GM12878 (cell line): Measurements from ENCODE around the gene DBI. TPM values are rescaled to one million over a fixed set of nuclear protein-coding genes. Genes with fewer than 3 reads are reported as not detected.

ENCODE experiments used
- ATAC-seq: fragments of 200-7000 bp; cut with Tn5 transposase; 3 replicates; pipeline ENCODE4 v1.9.1; 2020; ENCODE audit warnings: mild to moderate bottlenecking, moderate library complexity
- BruUV-seq: library from RNA; stranded (reverse); fragments of 400-500 nt; replicated peaks from 2 replicates; lab custom pipeline; 2021; lab: Mats Ljungman, UMichigan
- CTCF ChIA-PET: fragments of 300-600 bp; sonication (Branson Sonifier 250); formaldehyde crosslinking; extraction: SDS; loops from one replicate; lab custom pipeline; 2021; ENCODE audit warnings: inconsistent platforms; lab: Yijun Ruan, JAX
- POLR2A ChIA-PET: fragments of 350-600 bp; formaldehyde crosslinking; extraction: SDS; loops from one replicate; lab custom pipeline; 2021; ENCODE audit warnings: inconsistent platforms; lab: Charles Lee
- RAD21 ChIA-PET: fragments of 300-600 bp; sonication (Branson Sonifier 250); formaldehyde crosslinking; loops from one replicate; lab custom pipeline; 2023; ENCODE audit warnings: antibody characterized with exemption; ENCODE audit not compliant: unreplicated experiment; lab: Charles Lee
- SMC1A ChIA-PET: fragments of 300-600 bp; sonication (Branson Sonifier 250); formaldehyde crosslinking; loops from one replicate; lab custom pipeline; 2023; ENCODE audit not compliant: unreplicated experiment, uncharacterized antibody; lab: Charles Lee
- DNase-seq: peaks from one replicate; pipeline ENCODE4 v3.0.0-alpha.2; 2011; ENCODE audit warnings: low read depth, low spot score
- FAIRE-seq: peaks from 3 replicates; lab custom pipeline; 2011; peaks lifted over from hg19 to GRCh38; lab: Jason Lieb, UNC
- H2AFZ ChIP-seq: 2 replicates; pipeline ENCODE4 v1.6.0; 2011; ENCODE audit warnings: low read depth, low read length, control low read depth; ENCODE audit not compliant: control insufficient read depth
- H3K27ac ChIP-seq: 2 replicates; pipeline ENCODE4 v1.5.1; 2011; ENCODE audit warnings: control low read depth; ENCODE audit not compliant: control insufficient read depth, insufficient read depth
- H3K27me3 ChIP-seq, 2 experiments: replicated peaks in 1 of 2; 2 replicates each; pipeline versions ENCODE4 v1.6.0 to v1.6.1; 2011; ENCODE audit warnings: low read length in 1 of 2; ENCODE audit not compliant: control insufficient read depth in 2 of 2, insufficient read depth in 2 of 2
- H3K36me3 ChIP-seq, 2 experiments: 2 replicates each; pipeline ENCODE4 v1.5.1; 2011; ENCODE audit warnings: low read length in 1 of 2; ENCODE audit not compliant: control insufficient read depth in 2 of 2, insufficient read depth in 2 of 2
- H3K4me1 ChIP-seq: 2 replicates; pipeline ENCODE4 v1.6.1; 2011; ENCODE audit warnings: mild to moderate bottlenecking, low read length, moderate library complexity, mixed read lengths; ENCODE audit not compliant: control insufficient read depth, insufficient read depth
- H3K4me2 ChIP-seq: 2 replicates; pipeline ENCODE4 v1.6.0; 2011; ENCODE audit warnings: control low read depth; ENCODE audit not compliant: control insufficient read depth, insufficient read depth
- H3K4me3 ChIP-seq: fragments of 200-600 bp; sonication (generic); 2 replicates; pipeline ENCODE4 v1.5.1; 2016
- H3K79me2 ChIP-seq: 2 replicates; pipeline ENCODE4 v1.6.0; 2011; ENCODE audit warnings: low read length; ENCODE audit not compliant: control insufficient read depth, insufficient read depth
- H3K9ac ChIP-seq: 2 replicates; pipeline ENCODE4 v1.8.0; 2011; ENCODE audit warnings: low read length, control low read depth, mixed read lengths; ENCODE audit not compliant: control insufficient read depth, insufficient read depth
- H3K9me3 ChIP-seq: replicated peaks from 3 replicates; pipeline ENCODE4 v1.5.1; 2011; ENCODE audit warnings: mild to moderate bottlenecking, low read length; ENCODE audit not compliant: control insufficient read depth, insufficient read depth
- H4K20me1 ChIP-seq: 2 replicates; pipeline ENCODE4 v1.6.0; 2011; ENCODE audit not compliant: control insufficient read depth, insufficient read depth
- BACH1 ChIP-seq: fragments of 450-650 bp; IDR thresholded peaks from 2 replicates; pipeline ENCODE4 v1.6.1; 2017; ENCODE audit warnings: mild to moderate bottlenecking, borderline replicate concordance
- CHD1 ChIP-seq: IDR thresholded peaks from 2 replicates; pipeline ENCODE4 v1.6.1; 2012; ENCODE audit warnings: low read depth, low read length, improper control_type of control experiment
- ESRRA ChIP-seq: IDR thresholded peaks from 2 replicates; pipeline ENCODE4 v1.6.1; 2012; ENCODE audit warnings: mild to moderate bottlenecking, low read length, improper control_type of control experiment
- HDAC6 ChIP-seq: fragments of 200-600 bp; sonication (generic); IDR thresholded peaks from one replicate; pipeline ENCODE4 v1.8.0; 2017; ENCODE audit warnings: antibody characterized with exemption; ENCODE audit not compliant: unreplicated experiment
- IKZF1 ChIP-seq: fragments of 450-650 bp; conservative IDR thresholded peaks from 2 replicates; pipeline ENCODE4 v1.6.1; 2017; ENCODE audit warnings: antibody characterized with exemption, mild to moderate bottlenecking
- IRF4 ChIP-seq: IDR thresholded peaks from 2 replicates; pipeline ENCODE4 v1.6.1; 2011; ENCODE audit warnings: low read depth, low read length
- IRF5 ChIP-seq: fragments of 450-650 bp; IDR thresholded peaks from 2 replicates; pipeline ENCODE4 v1.6.1; 2017; ENCODE audit warnings: borderline replicate concordance
- MAX ChIP-seq: IDR thresholded peaks from 2 replicates; pipeline ENCODE4 v1.6.1; 2012; ENCODE audit warnings: low read depth, low read length, improper control_type of control experiment
- MEF2B ChIP-seq: fragments of 450-650 bp; IDR thresholded peaks from 2 replicates; pipeline ENCODE4 v1.6.1; 2018; ENCODE audit warnings: mild to moderate bottlenecking, moderate library complexity; ENCODE audit not compliant: partially characterized antibody, poor library complexity, severe bottlenecking
- NKRF ChIP-seq: fragments of 450-650 bp; conservative IDR thresholded peaks from 2 replicates; pipeline ENCODE4 v1.6.1; 2017; ENCODE audit warnings: mild to moderate bottlenecking, moderate library complexity
- NR2C1 ChIP-seq: fragments of 450-650 bp; IDR thresholded peaks from 2 replicates; pipeline ENCODE4 v1.6.1; 2017; ENCODE audit warnings: antibody characterized with exemption, mild to moderate bottlenecking, moderate library complexity
- NRF1 ChIP-seq: conservative IDR thresholded peaks from 2 replicates; pipeline ENCODE4 v1.6.1; 2011; ENCODE audit warnings: mild to moderate bottlenecking, low read depth, low read length, improper control_type of control experiment
- POLR2AphosphoS5 ChIP-seq: IDR thresholded peaks from 2 replicates; pipeline ENCODE4 v1.6.1; 2011; ENCODE audit warnings: mild to moderate bottlenecking, low read length, inconsistent platforms
- POU2F2 ChIP-seq: IDR thresholded peaks from 3 replicates; pipeline ENCODE4 v1.6.1; 2011; ENCODE audit warnings: low read depth, mild to moderate bottlenecking, low read length, borderline replicate concordance
- SMAD5 ChIP-seq: IDR thresholded peaks from 2 replicates; pipeline ENCODE4 v1.6.1; 2016; ENCODE audit warnings: antibody characterized with exemption, low read depth
- SMC3 ChIP-seq: IDR thresholded peaks from 2 replicates; pipeline ENCODE4 v1.6.1; 2011; ENCODE audit warnings: low read length, improper control_type of control experiment, borderline replicate concordance
- SPI1 ChIP-seq: IDR thresholded peaks from 2 replicates; pipeline ENCODE4 v1.6.1; 2011; ENCODE audit warnings: low read depth, mild to moderate bottlenecking, low read length, moderate library complexity, borderline replicate concordance; ENCODE audit not compliant: insufficient read depth
- SRF ChIP-seq, 2 experiments: IDR thresholded peaks; 2 replicates each; pipeline ENCODE4 v1.6.1; 2011; ENCODE audit warnings: low read depth in 2 of 2, low read length in 2 of 2, mild to moderate bottlenecking in 1 of 2, moderate library complexity in 1 of 2
- SUPT20H ChIP-seq: IDR thresholded peaks from 2 replicates; pipeline ENCODE4 v1.6.1; 2011; ENCODE audit warnings: low read depth, mild to moderate bottlenecking, low read length, moderate library complexity, borderline replicate concordance; ENCODE audit not compliant: control insufficient read depth
- WRNIP1 ChIP-seq: IDR thresholded peaks from 2 replicates; pipeline ENCODE4 v1.6.1; 2011; ENCODE audit warnings: low read depth, low read length, improper control_type of control experiment, borderline replicate concordance
- ZNF622 ChIP-seq: fragments of 450-650 bp; IDR thresholded peaks from 2 replicates; pipeline ENCODE4 v1.6.1; 2017; ENCODE audit warnings: mild to moderate bottlenecking, inconsistent platforms
- WGBS: methylation state at CpG from one replicate; pipeline ENCODE4 v1.1.6; 2016; ENCODE audit warnings: low lambda C conversion rate; ENCODE audit not compliant: insufficient replicate concordance, insufficient coverage; ENCODE audit errors: missing lambda C conversion rate; 5-methylcytosine and 5-hydroxymethylcytosine counted together
- in situ Hi-C: fragments of 300-500 bp; cut with MboI; formaldehyde crosslinking; loops from 9 replicates; pipeline ENCODE4 v1.14.3; 2018; ENCODE audit warnings: mixed read lengths
- intact Hi-C: fragments of 100-400 bp; cut with micrococcal nuclease; formaldehyde crosslinking; loops from one replicate; pipeline ENCODE4 v1.14.2; 2022; ENCODE audit not compliant: unreplicated experiment
- polyA plus RNA-seq, 11 experiments: library from polyadenylated mRNA; depleted of rRNA in 4 of 11; unstranded in 6 of 11; stranded (reverse) in 5 of 11; fragments of >200 nt; fragmentation: Nextera tagmentation in 4 of 11; fragmentation: Illumina TruSeq in 1 of 11; extraction: Ambion mirVana in 4 of 11; extraction: Trizol in 1 of 11; gene quantifications; 1 replicate in 1 of 11; 2 replicates in 10 of 11; pipeline versions ENCODE4 v1.2.1 to v1.2.3, GENCODE V29; 2011 to 2016; ENCODE audit warnings: inconsistent platforms in 2 of 11, missing spikeins in 2 of 11, low read depth in 1 of 11
- total RNA-seq, 4 experiments: library from RNA; depleted of rRNA in 3 of 4; stranded (reverse); fragments of >200 nt in 3 of 4; fragmentation: Illumina TruSeq in 1 of 4; extraction: Trizol in 1 of 4; gene quantifications; 2 replicates each; pipeline versions ENCODE4 v1.2.1 to v1.2.3, GENCODE V29; 2013 to 2021

DBI gene
- total and polyA plus RNA-seq, 10 of the 15 experiments (the other 5 are each of a cell fraction or from before 2014, with no cell fraction given): 248 to 2,567 (median 943) TPM

GRCh38 chr2:119367472-119368099 is 809 bp downstream of the DBI start:
- H4K20me1 ChIP-seq: peaks cover 6% of the 10 kb centered on the region; the same call in 1 of the 2 replicates
- POLR2A ChIA-PET: interaction anchor here (1.2 to 9.2 kb wide), 9 partner anchors 9 to 142 kb away, joined by 3 to 138 read pairs (median 7); no protein-coding TSS in a partner anchor
- H3K27ac ChIP-seq: peak overlapping the region; percentile 92
- in situ Hi-C loops (no loop called here), intact Hi-C loops (loop anchor here (2.0 kb wide), 1 partner anchor 15 kb away; no protein-coding TSS in a partner anchor)
- H3K79me2 ChIP-seq: peaks cover 66% of the 10 kb centered on the region
- WGBS: under 1% methylated on average over 30 of the region's 32 CpGs
- CTCF ChIA-PET: interaction anchor here (0.6 to 2.5 kb wide), 8 partner anchors 10 to 64 kb away, joined by 3 to 21 read pairs (median 4); no protein-coding TSS in a partner anchor
- no peaks in the 10 kb centered on the region for H3K27me3 ChIP-seq
- peaks cover 21% of the 10 kb centered on the region for H3K4me1 ChIP-seq
- no peak for DNase-seq
- peaks cover 12 to 27% of the 10 kb centered on the region in 2 experiments for H3K36me3 ChIP-seq
- H3K9me3 ChIP-seq: no peaks in the 10 kb centered on the region
- RAD21 ChIA-PET: interaction anchor here (0.8 to 3.0 kb wide), 13 partner anchors 10 to 120 kb away, joined by 3 to 34 read pairs (median 4); no protein-coding TSS in a partner anchor
- H3K9ac ChIP-seq: peak overlapping the region; percentile 92
- peak overlapping the region; percentile 89 for H3K4me3 ChIP-seq
- SMC1A ChIA-PET: interaction anchor here (0.9 to 9.4 kb wide), 13 partner anchors 10 to 102 kb away, joined by 3 to 120 read pairs (median 6); no protein-coding TSS in a partner anchor
- no TSS peak for BruUV-seq
- peak overlapping the region; percentile 84 for H2AFZ ChIP-seq
- peak overlapping the region; percentile 18 for H3K4me2 ChIP-seq
- no peak for FAIRE-seq
- peak; percentile 67 for ATAC-seq
- TF ChIP-seq POLR2AphosphoS5 (0 out of 2 replicates have a peak, but pooled peaks have one; percentile 1), ESRRA (no peak), NKRF (0 out of 2 replicates have a peak, but pooled peaks have one; percentile 19), MEF2B (no peak), POU2F2 (peak; percentile 4; the same call in 1 of the 3 replicates), IRF5 (no peak), NRF1 (no peak), SMAD5 (no peak), SPI1 (0 out of 2 replicates have a peak, but pooled peaks have one; percentile 0), ZNF622 (no peak), CHD1 (no peak), IRF4 (no peak), SMC3 (peak; percentile 6; the same call in 1 of the 2 replicates), MAX (peak; percentile 8; the same call in 1 of the 2 replicates), IKZF1 (no peak), NR2C1 (peak; percentile 15; the same call in 1 of the 2 replicates), HDAC6 (no peak), SRF (IDR thresholded peaks at IDR 0.05; ENCODE audit: low read depth in 2 of 2, low read length in 2 of 2) (no peak), SUPT20H (no peak), WRNIP1 (no peak), BACH1 (0 out of 2 replicates have a peak, but pooled peaks have one; percentile 18)
